ENCODE data around the gene ZNF431.

DNA sequence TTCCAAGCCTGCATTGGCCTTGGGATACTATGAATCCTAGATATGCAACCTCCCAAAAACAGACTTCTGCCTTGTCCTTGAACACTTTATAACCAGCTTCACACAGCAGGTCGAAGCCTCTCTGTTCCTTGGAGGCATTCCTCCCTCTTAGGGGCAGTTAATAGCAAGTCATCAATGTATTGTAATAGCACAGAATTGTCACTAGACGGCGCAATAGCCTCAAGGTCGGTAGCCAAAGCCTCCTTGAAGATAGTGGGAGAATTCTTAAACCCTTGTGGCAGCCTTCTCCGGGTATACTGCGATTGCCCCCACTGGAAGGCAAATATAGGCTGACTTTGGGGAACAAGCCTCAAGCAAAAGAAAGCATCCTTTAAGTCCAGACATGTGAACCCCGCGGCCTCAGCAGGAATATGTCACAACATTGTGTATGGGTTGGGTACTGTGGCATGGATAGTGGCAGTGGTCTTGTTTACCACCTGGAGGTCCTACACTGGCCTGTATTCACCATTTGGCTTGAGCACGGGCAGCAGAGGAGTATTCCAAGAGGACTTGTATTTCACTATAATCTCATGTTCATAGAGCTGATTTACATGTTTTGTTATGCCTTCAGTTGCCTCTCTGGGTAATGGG lies 61.1 kb downstream of the ZNF431 start:
- TF ChIP-seq, protein P1, sequence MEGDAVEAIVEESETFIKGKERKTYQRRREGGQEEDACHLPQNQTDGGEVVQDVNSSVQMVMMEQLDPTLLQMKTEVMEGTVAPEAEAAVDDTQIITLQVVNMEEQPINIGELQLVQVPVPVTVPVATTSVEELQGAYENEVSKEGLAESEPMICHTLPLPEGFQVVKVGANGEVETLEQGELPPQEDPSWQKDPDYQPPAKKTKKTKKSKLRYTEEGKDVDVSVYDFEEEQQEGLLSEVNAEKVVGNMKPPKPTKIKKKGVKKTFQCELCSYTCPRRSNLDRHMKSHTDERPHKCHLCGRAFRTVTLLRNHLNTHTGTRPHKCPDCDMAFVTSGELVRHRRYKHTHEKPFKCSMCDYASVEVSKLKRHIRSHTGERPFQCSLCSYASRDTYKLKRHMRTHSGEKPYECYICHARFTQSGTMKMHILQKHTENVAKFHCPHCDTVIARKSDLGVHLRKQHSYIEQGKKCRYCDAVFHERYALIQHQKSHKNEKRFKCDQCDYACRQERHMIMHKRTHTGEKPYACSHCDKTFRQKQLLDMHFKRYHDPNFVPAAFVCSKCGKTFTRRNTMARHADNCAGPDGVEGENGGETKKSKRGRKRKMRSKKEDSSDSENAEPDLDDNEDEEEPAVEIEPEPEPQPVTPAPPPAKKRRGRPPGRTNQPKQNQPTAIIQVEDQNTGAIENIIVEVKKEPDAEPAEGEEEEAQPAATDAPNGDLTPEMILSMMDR (IDR thresholded peaks at IDR 0.05; ENCODE audit: low read depth, low read length, missing input control) = peak; percentile 58
- TF ChIP-seq GABPA (IDR thresholded peaks at IDR 0.05 in 1 of 2, conservative IDR thresholded peaks at IDR 0.05 in 1 of 2) (no peak), NR2F2 (IDR thresholded peaks at IDR 0.05) (no peak), RXRA (IDR thresholded peaks at IDR 0.05) (no peak), RAD21 (IDR thresholded peaks at IDR 0.05) (peak; percentile 71 to 81), YY1 (IDR thresholded peaks at IDR 0.05) (no peak), SP1 (IDR thresholded peaks at IDR 0.05) (no peak), HNF4A (conservative IDR thresholded peaks at IDR 0.05) (no peak), TAF1 (conservative IDR thresholded peaks at IDR 0.05) (no peak), EGR1 (IDR thresholded peaks at IDR 0.05; ENCODE audit: low read depth in 2 of 2) (no peak), JUND (IDR thresholded peaks at IDR 0.05) (no peak), FOXA1 (IDR thresholded peaks at IDR 0.05) (no peak)
- TF ChIP-seq, protein P2, sequence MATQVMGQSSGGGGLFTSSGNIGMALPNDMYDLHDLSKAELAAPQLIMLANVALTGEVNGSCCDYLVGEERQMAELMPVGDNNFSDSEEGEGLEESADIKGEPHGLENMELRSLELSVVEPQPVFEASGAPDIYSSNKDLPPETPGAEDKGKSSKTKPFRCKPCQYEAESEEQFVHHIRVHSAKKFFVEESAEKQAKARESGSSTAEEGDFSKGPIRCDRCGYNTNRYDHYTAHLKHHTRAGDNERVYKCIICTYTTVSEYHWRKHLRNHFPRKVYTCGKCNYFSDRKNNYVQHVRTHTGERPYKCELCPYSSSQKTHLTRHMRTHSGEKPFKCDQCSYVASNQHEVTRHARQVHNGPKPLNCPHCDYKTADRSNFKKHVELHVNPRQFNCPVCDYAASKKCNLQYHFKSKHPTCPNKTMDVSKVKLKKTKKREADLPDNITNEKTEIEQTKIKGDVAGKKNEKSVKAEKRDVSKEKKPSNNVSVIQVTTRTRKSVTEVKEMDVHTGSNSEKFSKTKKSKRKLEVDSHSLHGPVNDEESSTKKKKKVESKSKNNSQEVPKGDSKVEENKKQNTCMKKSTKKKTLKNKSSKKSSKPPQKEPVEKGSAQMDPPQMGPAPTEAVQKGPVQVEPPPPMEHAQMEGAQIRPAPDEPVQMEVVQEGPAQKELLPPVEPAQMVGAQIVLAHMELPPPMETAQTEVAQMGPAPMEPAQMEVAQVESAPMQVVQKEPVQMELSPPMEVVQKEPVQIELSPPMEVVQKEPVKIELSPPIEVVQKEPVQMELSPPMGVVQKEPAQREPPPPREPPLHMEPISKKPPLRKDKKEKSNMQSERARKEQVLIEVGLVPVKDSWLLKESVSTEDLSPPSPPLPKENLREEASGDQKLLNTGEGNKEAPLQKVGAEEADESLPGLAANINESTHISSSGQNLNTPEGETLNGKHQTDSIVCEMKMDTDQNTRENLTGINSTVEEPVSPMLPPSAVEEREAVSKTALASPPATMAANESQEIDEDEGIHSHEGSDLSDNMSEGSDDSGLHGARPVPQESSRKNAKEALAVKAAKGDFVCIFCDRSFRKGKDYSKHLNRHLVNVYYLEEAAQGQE (IDR thresholded peaks at IDR 0.05) = no peak
- TF ChIP-seq, protein P3, sequence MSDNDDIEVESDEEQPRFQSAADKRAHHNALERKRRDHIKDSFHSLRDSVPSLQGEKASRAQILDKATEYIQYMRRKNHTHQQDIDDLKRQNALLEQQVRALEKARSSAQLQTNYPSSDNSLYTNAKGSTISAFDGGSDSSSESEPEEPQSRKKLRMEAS (IDR thresholded peaks at IDR 0.05) = no peak
